HEK293 (cell line): ENCODE data around the gene RHEX.
"Not testable (repeated sequence)": the region's sequence is repeated elsewhere in the genome, so short reads cannot be mapped to it uniquely, and the experiment has no call there.

Experiments used
- CTCF ChIA-PET: fragments of 350-600 bp; formaldehyde crosslinking; extraction: SDS; loops from one replicate; lab custom pipeline; 2021; ENCODE audit warnings: antibody characterized with exemption; lab: Yijun Ruan, JAX
- POLR2A ChIA-PET: fragments of 300-600 bp; formaldehyde crosslinking; extraction: SDS; loops from one replicate; lab custom pipeline; 2020; ENCODE audit warnings: antibody characterized with exemption, inconsistent platforms; lab: Yijun Ruan, JAX
- H3K27ac ChIP-seq: fragments of 200-500 bp; sonication (Bioruptor generic); 2 replicates; pipeline ENCODE4 v1.5.1; 2014; ENCODE audit warnings: low read depth, low read length, control low read depth, inconsistent platforms; ENCODE audit errors: extremely low read depth
- H3K36me3 ChIP-seq, 2 experiments: fragments of 200-500 bp in 1 of 2; sonication (Bioruptor generic) in 1 of 2; 1 replicate in 1 of 2; 2 replicates in 1 of 2; pipeline ENCODE4 v1.5.1; 2014 to 2017; ENCODE audit warnings: inconsistent platforms in 2 of 2, low read length in 2 of 2; ENCODE audit not compliant: control insufficient read depth in 2 of 2, insufficient read depth in 1 of 2
- H3K4me1 ChIP-seq: fragments of 200-500 bp; sonication (Bioruptor generic); 2 replicates; pipeline ENCODE4 v1.5.1; 2014; ENCODE audit warnings: mild to moderate bottlenecking, low read length, inconsistent platforms; ENCODE audit not compliant: control insufficient read depth, insufficient read depth
- H3K4me3 ChIP-seq: 2 replicates; pipeline ENCODE4 v1.5.1; 2011; ENCODE audit warnings: low read depth, mild to moderate bottlenecking, control low read depth, low read length, moderate library complexity
- H3K9me3 ChIP-seq: fragments of 200-500 bp; sonication (Bioruptor generic); 2 replicates; pipeline ENCODE4 v1.5.1; 2014; ENCODE audit warnings: low read depth, low read length, inconsistent platforms; ENCODE audit not compliant: control insufficient read depth, insufficient read depth
- ELK4 ChIP-seq: IDR thresholded peaks from 2 replicates; pipeline ENCODE4 v1.6.1; 2011; ENCODE audit warnings: mild to moderate bottlenecking, low read depth, low read length, borderline replicate concordance
- KLF17 ChIP-seq: fragments of 450-650 bp; formaldehyde crosslinking; IDR thresholded peaks from 2 replicates; pipeline ENCODE4 v1.5.1; 2016; ENCODE audit warnings: missing biosample characterization, missing genetic modification characterization
- OVOL3 ChIP-seq: fragments of 450-650 bp; formaldehyde crosslinking; IDR thresholded peaks from 2 replicates; pipeline ENCODE4 v1.5.1; 2016; ENCODE audit warnings: missing biosample characterization, missing genetic modification characterization
- SCRT1 ChIP-seq: fragments of 450-650 bp; formaldehyde crosslinking; IDR thresholded peaks from 2 replicates; pipeline ENCODE4 v1.5.1; 2016; ENCODE audit warnings: missing biosample characterization, missing genetic modification characterization, borderline replicate concordance
- SCRT2 ChIP-seq: fragments of 450-650 bp; formaldehyde crosslinking; IDR thresholded peaks from 2 replicates; pipeline ENCODE4 v1.5.1; 2016; ENCODE audit warnings: missing biosample characterization, missing genetic modification characterization
- ZBTB26 ChIP-seq: fragments of 450-650 bp; formaldehyde crosslinking; optimal IDR thresholded peaks from 2 replicates; pipeline ENCODE3; 2016; ENCODE audit warnings: missing biosample characterization, mild to moderate bottlenecking, missing genetic modification characterization
- ZBTB49 ChIP-seq: fragments of 450-650 bp; formaldehyde crosslinking; IDR thresholded peaks from 2 replicates; pipeline ENCODE4 v1.5.1; 2016; ENCODE audit warnings: missing biosample characterization, missing genetic modification characterization, low read depth
- ZBTB6 ChIP-seq: fragments of 450-650 bp; formaldehyde crosslinking; IDR thresholded peaks from 2 replicates; pipeline ENCODE4 v1.5.1; 2017; ENCODE audit warnings: missing biosample characterization, missing genetic modification characterization
- ZNF10 ChIP-seq: fragments of 450-650 bp; formaldehyde crosslinking; IDR thresholded peaks from 2 replicates; pipeline ENCODE4 v1.5.1; 2017; ENCODE audit warnings: missing biosample characterization, missing genetic modification characterization
- ZNF138 ChIP-seq: fragments of 450-650 bp; formaldehyde crosslinking; IDR thresholded peaks from 2 replicates; pipeline ENCODE4 v1.5.1; 2016; ENCODE audit warnings: missing biosample characterization, missing genetic modification characterization, borderline replicate concordance
- ZNF2 ChIP-seq: fragments of 450-650 bp; formaldehyde crosslinking; IDR thresholded peaks from 2 replicates; pipeline ENCODE4 v1.5.1; 2016; ENCODE audit warnings: missing biosample characterization, missing genetic modification characterization
- ZNF223 ChIP-seq: fragments of 450-650 bp; formaldehyde crosslinking; IDR thresholded peaks from 2 replicates; pipeline ENCODE4 v1.5.1; 2016; ENCODE audit warnings: missing biosample characterization, missing genetic modification characterization
- ZNF26 ChIP-seq: fragments of 450-650 bp; formaldehyde crosslinking; IDR thresholded peaks from 2 replicates; pipeline ENCODE4 v1.5.1; 2016; ENCODE audit warnings: missing biosample characterization, missing genetic modification characterization
- ZNF266 ChIP-seq: fragments of 450-650 bp; formaldehyde crosslinking; IDR thresholded peaks from 2 replicates; pipeline ENCODE4 v1.5.1; 2016; ENCODE audit warnings: missing biosample characterization, missing genetic modification characterization, low read depth
- ZNF335 ChIP-seq: fragments of 450-650 bp; formaldehyde crosslinking; conservative IDR thresholded peaks from 2 replicates; pipeline ENCODE4 v1.5.1; 2016; ENCODE audit warnings: missing biosample characterization, missing genetic modification characterization
- ZNF350 ChIP-seq: fragments of 450-650 bp; formaldehyde crosslinking; IDR thresholded peaks from 2 replicates; pipeline ENCODE4 v1.5.0; 2017; ENCODE audit warnings: missing biosample characterization, mild to moderate bottlenecking, missing genetic modification characterization
- ZNF521 ChIP-seq: fragments of 450-650 bp; formaldehyde crosslinking; IDR thresholded peaks from 2 replicates; pipeline ENCODE4 v1.5.1; 2017; ENCODE audit warnings: missing biosample characterization, mild to moderate bottlenecking, missing genetic modification characterization
- ZNF530 ChIP-seq: fragments of 450-650 bp; formaldehyde crosslinking; IDR thresholded peaks from 2 replicates; pipeline ENCODE4 v1.5.1; 2016; ENCODE audit warnings: low read depth, missing biosample characterization, missing genetic modification characterization
- ZNF585B ChIP-seq: fragments of 450-650 bp; formaldehyde crosslinking; IDR thresholded peaks from 2 replicates; pipeline ENCODE4 v1.5.1; 2016; ENCODE audit warnings: missing biosample characterization, missing genetic modification characterization
- ZNF660 ChIP-seq: fragments of 450-650 bp; IDR thresholded peaks from 2 replicates; pipeline ENCODE4 v1.5.1; 2018; ENCODE audit warnings: missing biosample characterization, mild to moderate bottlenecking, missing genetic modification characterization
- ZNF707 ChIP-seq: fragments of 450-650 bp; formaldehyde crosslinking; IDR thresholded peaks from 2 replicates; pipeline ENCODE4 v1.5.1; 2016; ENCODE audit warnings: missing biosample characterization, missing genetic modification characterization

The RHEX gene

GRCh38 chr1:206060844-206061243 is 7.9 kb downstream of the RHEX start (continued):
- TF ChIP-seq ZNF26 (tag by site-specific recombination) (no peak), ZNF530 (tag by site-specific recombination) (no peak), ZNF350 (no peak), ZBTB6 (tag by site-specific recombination) (no peak)

- H3K4me3 ChIP-seq = no peak overlapping the region
- POLR2A ChIA-PET = no interaction called here
- H3K36me3 ChIP-seq = no peaks in the 10 kb centered on the region
- TF ChIP-seq SCRT2 (tag by site-specific recombination) (no peak), ELK4 (no peak), ZBTB26 (tag by site-specific recombination) (no peak), ZNF2 (tag by site-specific recombination) (no peak), ZNF660 (tag by site-specific recombination) (no peak), ZNF707 (tag by site-specific recombination) (no peak), OVOL3 (tag by site-specific recombination) (no peak), ZNF266 (tag by site-specific recombination) (no peak), KLF17 (tag by site-specific recombination) (no peak), ZNF585B (no peak), ZNF521 (tag by site-specific recombination) (no peak), ZNF10 (tag by site-specific recombination) (no peak), ZNF335 (tag by site-specific recombination) (no peak), SCRT1 (tag by site-specific recombination) (no peak), ZBTB49 (no peak), ZNF223 (tag by site-specific recombination) (no peak), ZNF138 (no peak)
- CTCF ChIA-PET = interaction anchor here (0.6 to 1.5 kb wide), 2 partner anchors 44 to 522 kb away, joined by 3 read pairs; no protein-coding TSS in a partner anchor
- H3K27ac ChIP-seq = no peak overlapping the region
- H3K4me1 ChIP-seq = no peaks in the 10 kb centered on the region
- H3K9me3 ChIP-seq = no peaks in the 10 kb centered on the region
Observed at GRCh38 chr1:206062464-206062863, 9.5 kb downstream of the RHEX start.

GRCh38 chr1:206064001-206064400 is 11.0 kb downstream of the RHEX start:
- H3K36me3 ChIP-seq, H3K4me3 ChIP-seq, POLR2A ChIA-PET, H3K4me1 ChIP-seq, H3K9me3 ChIP-seq, H3K27ac ChIP-seq, CTCF ChIA-PET: not testable (repeated sequence)

- H3K36me3 ChIP-seq, H3K4me1 ChIP-seq, CTCF ChIA-PET: not testable (repeated sequence)
Observed at GRCh38 chr1:206064501-206064900, 11.5 kb downstream of the RHEX start.

More at GRCh38 chr1:206064501-206064900, 11.5 kb downstream of the RHEX start:
- H3K9me3 ChIP-seq, H3K27ac ChIP-seq, H3K4me3 ChIP-seq, POLR2A ChIA-PET: not testable (repeated sequence)
